Heart right ventricle (tissue), 16 donors: ENCODE measurements around the gene CTNND2. TPM values are rescaled to one million over a fixed set of nuclear protein-coding genes. Genes with fewer than 3 reads are reported as not detected.

ENCODE experiments used
- ATAC-seq, 8 donors: fragments of 200-7000 bp; cut with Tn5 transposase; one replicate each; pipeline ENCODE4 v1.9.1; 2020; ENCODE audit warnings: mild to moderate bottlenecking in 8 of 8, moderate library complexity in 8 of 8, moderate number of reproducible peaks in 1 of 8
- DNase-seq, 2 donors: peaks; one replicate each; pipeline ENCODE4 v3.0.0-alpha.2; 2020
- H3K27ac ChIP-seq, 10 donors: fragments of 200-600 bp; sonication (generic) in 2 of 10; one replicate each; pipeline versions ENCODE4 v1.5.0 to v1.8.0; 2020 to 2022; ENCODE audit warnings: mild to moderate bottlenecking in 3 of 10
- H3K27me3 ChIP-seq, 7 donors: fragments of 200-600 bp; one replicate each; pipeline ENCODE4 v1.8.0; 2021 to 2022; ENCODE audit warnings: mild to moderate bottlenecking in 2 of 7
- H3K36me3 ChIP-seq, 9 donors: fragments of 200-600 bp; sonication (generic) in 1 of 9; one replicate each; pipeline versions ENCODE4 v1.5.0 to v1.8.0; 2020 to 2022; ENCODE audit warnings: mild to moderate bottlenecking in 2 of 9
- H3K4me1 ChIP-seq, 9 donors: fragments of 200-600 bp; sonication (generic) in 1 of 9; one replicate each; pipeline versions ENCODE4 v1.5.0 to v1.8.0; 2020 to 2022; ENCODE audit warnings: mild to moderate bottlenecking in 4 of 9
- H3K4me3 ChIP-seq, 10 donors: fragments of 200-600 bp; sonication (generic) in 2 of 10; one replicate each; pipeline versions ENCODE4 v1.5.0 to v1.8.0; 2020 to 2022; ENCODE audit warnings: mild to moderate bottlenecking in 7 of 10, moderate library complexity in 2 of 10
- H3K9me3 ChIP-seq, 11 donors: fragments of 200-600 bp in 10 of 11; sonication (generic) in 2 of 11; one replicate each; pipeline versions ENCODE4 v1.5.0 to v1.8.0; 2013 to 2022; ENCODE audit warnings: mild to moderate bottlenecking in 2 of 11, control low read depth in 1 of 11, moderate library complexity in 1 of 11
- WGBS, 2 donors: extraction: QIAGEN DNeasy Blood & Tissue Kit; methylation state at CpG; one replicate each; pipeline ENCODE4 v1.1.7; 2013; ENCODE audit warnings: inconsistent platforms in 1 of 2; 5-methylcytosine and 5-hydroxymethylcytosine counted together
- intact Hi-C, 10 donors: fragments of 100-400 bp; cut with DNase I; formaldehyde crosslinking; loops; one replicate each; pipeline versions ENCODE4 v1.11.1 to v1.14.2; 2022
- polyA plus RNA-seq, 2 donors: library from polyadenylated mRNA; stranded (reverse); fragments of 200-250 nt; gene quantifications; one replicate each; pipeline ENCODE4 v1.2.3, GENCODE V29; 2013
- total RNA-seq, 10 donors: library from RNA; stranded (reverse); fragmentation: NEBNext Ultra II Directional in 3 of 10; extraction: Animal tissue kit (Norgen Biotek cat#: 25700) in 3 of 10; gene quantifications; one replicate each; pipeline versions ENCODE4 v1.2.1 to v1.2.4, GENCODE V29; 2021 to 2023
- TF ChIP-seq, protein P1 (sequence below), 9 donors: fragments of 200-600 bp; sonication (generic) in 2 of 9; IDR thresholded peaks; one replicate each; pipeline versions ENCODE4 v1.5.0 to v1.8.0; 2021 to 2022; ENCODE audit warnings: antibody characterized with exemption in 9 of 9, mild to moderate bottlenecking in 5 of 9, moderate library complexity in 1 of 9
- donor health status: Arrhythmogenic right ventricular cardiomyopathy.
- donor health status: ischemic (EF 13 %, LVEDD 7.1; RV severe dilation, severe dysfunction).
- donor health status: healthy with polysubstance abuse.
- donor health status: DM: no; HTN: yes; CAD: no.
- donor health status: DM: no; HTN: no; CAD: no.
- donor health status: ischemic (EF 25% LVEDD 6.9; RV normal size, moderate dysfunction).
- donor health status: ischemic (EF 25% LVEDD 5.7; RV mildly dilated, moderate dysfunction).
- donor health status: healthy.
- donor health status: DM: yes; HTN: yes; CAD: no.
- donor health status: Ischemic cardiomyopathy.
- donor health status: ischemic (EF 35%, LVEDD 5.7; RV mildly dilated, moderate dysfunction).
- donor health status: nonischemic (EF 11% LVEDD 7.7; RV severe dilation, severe dysfunction).
- donor health status: DM: yes; HTN: yes; CAD: no.
- donor health status: PGD.
- donor health status: ischemic (EF 29% LVEDD 5.4; RV normal size, mild dysfunction).
- donor health status: nonischemic (EF 23%, LVEDD 6.1; RV moderate dilation, normal function).

CTNND2 gene
- total and polyA plus RNA-seq, 12 donors = 1.1 to 29.6 (median 9.9) TPM

DNA sequence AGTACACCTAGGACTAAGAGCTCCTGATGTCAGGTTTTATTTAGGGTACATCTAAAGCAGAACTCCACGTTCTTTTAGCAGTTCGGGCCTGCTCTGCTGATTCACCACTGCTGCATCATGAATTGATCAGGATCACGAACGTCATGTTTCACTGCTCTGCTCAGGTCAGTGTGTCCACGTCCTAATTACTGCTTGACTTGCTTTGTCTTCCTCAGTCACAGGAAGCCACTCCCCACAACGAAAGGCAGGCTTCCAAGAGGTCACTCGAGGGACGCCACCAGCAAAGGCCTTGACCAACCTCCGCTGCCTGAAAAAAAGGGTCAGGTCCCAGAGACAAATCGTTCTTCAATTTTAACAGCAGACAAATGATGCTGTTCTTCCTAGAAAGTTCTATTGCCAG is 40.3 kb downstream of the CTNND2 start:
- TF ChIP-seq, protein P1, sequence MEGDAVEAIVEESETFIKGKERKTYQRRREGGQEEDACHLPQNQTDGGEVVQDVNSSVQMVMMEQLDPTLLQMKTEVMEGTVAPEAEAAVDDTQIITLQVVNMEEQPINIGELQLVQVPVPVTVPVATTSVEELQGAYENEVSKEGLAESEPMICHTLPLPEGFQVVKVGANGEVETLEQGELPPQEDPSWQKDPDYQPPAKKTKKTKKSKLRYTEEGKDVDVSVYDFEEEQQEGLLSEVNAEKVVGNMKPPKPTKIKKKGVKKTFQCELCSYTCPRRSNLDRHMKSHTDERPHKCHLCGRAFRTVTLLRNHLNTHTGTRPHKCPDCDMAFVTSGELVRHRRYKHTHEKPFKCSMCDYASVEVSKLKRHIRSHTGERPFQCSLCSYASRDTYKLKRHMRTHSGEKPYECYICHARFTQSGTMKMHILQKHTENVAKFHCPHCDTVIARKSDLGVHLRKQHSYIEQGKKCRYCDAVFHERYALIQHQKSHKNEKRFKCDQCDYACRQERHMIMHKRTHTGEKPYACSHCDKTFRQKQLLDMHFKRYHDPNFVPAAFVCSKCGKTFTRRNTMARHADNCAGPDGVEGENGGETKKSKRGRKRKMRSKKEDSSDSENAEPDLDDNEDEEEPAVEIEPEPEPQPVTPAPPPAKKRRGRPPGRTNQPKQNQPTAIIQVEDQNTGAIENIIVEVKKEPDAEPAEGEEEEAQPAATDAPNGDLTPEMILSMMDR (IDR thresholded peaks at IDR 0.05) = no peak
- H3K4me3 ChIP-seq = no peak overlapping the region
- no peak overlapping the region for H3K27ac ChIP-seq
- H3K36me3 ChIP-seq = no peaks in the 10 kb centered on the region
- H3K4me1 ChIP-seq = no peaks in the 10 kb centered on the region
- WGBS, 2 donors = 64 to 70% methylated on average over 10 of the region's 10 CpGs
- no peaks in the 10 kb centered on the region for H3K27me3 ChIP-seq
- ATAC-seq (no peak), DNase-seq (no peak)
- H3K9me3 ChIP-seq = peaks cover 0 to 5% (median 0%) of the 10 kb centered on the region in 11 donors
- intact Hi-C loops = loop anchor here in 1 of 10 donors (5.0 kb wide), 1 partner anchor 1073 kb away; no protein-coding TSS in a partner anchor

DNA sequence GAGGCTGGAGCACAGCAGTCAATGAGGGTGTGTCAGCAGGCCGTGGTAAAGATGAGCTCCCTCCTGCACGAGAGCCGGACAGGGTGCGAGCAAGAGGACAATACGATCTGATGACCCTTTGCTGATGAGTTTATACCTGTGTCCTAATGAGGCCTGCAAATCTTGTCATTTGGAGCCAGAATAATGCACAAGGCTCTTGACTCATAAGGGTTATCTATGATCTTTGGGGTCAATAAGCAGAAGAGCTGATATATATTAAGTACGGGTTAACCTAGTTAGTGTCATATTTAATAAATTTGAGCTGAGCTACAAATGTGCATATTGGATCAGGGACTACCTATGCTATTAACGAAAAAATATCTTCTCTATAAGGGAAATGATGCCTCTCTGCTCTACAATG is 46.9 kb downstream of the CTNND2 start:
- 78 to 86% methylated on average over 7 of the region's 7 CpGs for WGBS, 2 donors
- no peak overlapping the region for H3K27ac ChIP-seq

DNA sequence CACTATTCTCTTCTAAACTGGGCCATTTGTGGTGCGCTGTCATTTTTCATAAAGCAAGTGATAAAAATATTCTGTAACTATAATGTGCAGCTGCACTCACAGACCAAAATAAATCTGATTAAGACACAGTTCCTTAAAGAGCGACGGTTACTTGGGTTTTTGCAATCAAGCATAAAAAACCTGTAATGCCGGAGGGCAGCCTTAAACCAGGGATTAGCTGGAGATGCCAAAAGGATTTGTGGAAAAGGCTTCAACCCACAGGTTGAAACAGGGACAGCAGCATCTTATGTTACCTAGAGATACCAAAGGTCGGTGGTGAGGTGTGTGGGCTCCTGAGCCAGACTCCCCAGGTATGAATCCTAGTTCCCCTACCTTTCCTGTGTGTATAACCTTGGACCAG is 49.3 kb downstream of the CTNND2 start:
- TF ChIP-seq, protein P1 (IDR thresholded peaks at IDR 0.05) = no peak
- peaks cover 0 to 3% (median 0%) of the 10 kb centered on the region in 9 donors for H3K4me1 ChIP-seq
- H3K9me3 ChIP-seq = no peaks in the 10 kb centered on the region
- intact Hi-C loops = no loop called here
- ATAC-seq (no peak), DNase-seq (no peak)
- no peak overlapping the region for H3K4me3 ChIP-seq
- no peaks in the 10 kb centered on the region for H3K36me3 ChIP-seq
- H3K27me3 ChIP-seq = no peaks in the 10 kb centered on the region
- WGBS, 2 donors = 69 to 71% methylated on average over 5 of the region's 5 CpGs
- no peak overlapping the region for H3K27ac ChIP-seq

More for the DNA sequence above, 46.9 kb downstream of the CTNND2 start:
- no peak for ATAC-seq
- Histone ChIP-seq H3K9me3 (no peaks in the 10 kb centered on the region), H3K4me3 (no peak overlapping the region), H3K27me3 (no peaks in the 10 kb centered on the region), H3K4me1 (no peaks in the 10 kb centered on the region), H3K36me3 (no peaks in the 10 kb centered on the region)
- intact Hi-C loops = no loop called here
- TF ChIP-seq, protein P1 (IDR thresholded peaks at IDR 0.05) = no peak
- DNase-seq = no peak

DNA sequence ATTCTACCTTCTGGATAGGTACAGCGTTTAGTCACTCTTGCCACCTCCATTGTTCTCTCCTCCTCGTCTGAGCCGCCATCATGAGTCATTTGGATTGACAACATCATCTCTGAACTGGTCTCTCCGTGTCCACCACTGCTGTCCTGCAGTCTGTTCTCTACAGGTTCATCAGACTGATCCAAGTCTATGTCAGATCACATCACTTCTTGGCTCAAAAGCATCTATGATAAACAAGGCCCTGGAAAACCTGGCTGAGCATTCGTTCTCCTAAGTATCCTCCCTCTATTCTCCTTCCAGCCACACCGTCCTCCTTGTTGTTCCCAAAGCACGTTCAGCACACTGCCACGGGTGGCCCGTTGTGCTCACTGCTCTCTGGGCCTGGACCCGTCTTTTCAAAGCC is 50.5 kb downstream of the CTNND2 start:
- Histone ChIP-seq H3K4me3 (no peak overlapping the region), H3K27ac (no peak overlapping the region), H3K36me3 (no peaks in the 10 kb centered on the region), H3K27me3 (no peaks in the 10 kb centered on the region), H3K4me1 (peaks cover 0 to 3% (median 0%) of the 10 kb centered on the region in 9 donors), H3K9me3 (no peaks in the 10 kb centered on the region)
- no peak for ATAC-seq
- TF ChIP-seq, protein P1 (IDR thresholded peaks at IDR 0.05) = no peak
- no peak for DNase-seq
- WGBS, 2 donors = 64 to 66% methylated on average over 10 of the region's 10 CpGs
- intact Hi-C loops = no loop called here
